ENCODE data around the gene ANO9. TPM values are rescaled to one million over a fixed set of nuclear protein-coding genes. Genes with fewer than 3 reads are reported as not detected.

Gene ANO9
- total and polyA plus RNA-seq, 8 donors: 4.0 to 28.0 (median 8.0) TPM

- H3K27ac ChIP-seq: peak overlapping the region; percentile 1 to 30
- no peaks in the 10 kb centered on the region for H3K36me3 ChIP-seq
- H3K9me3 ChIP-seq: no peaks in the 10 kb centered on the region
- peaks cover 6 to 34% of the 10 kb centered on the region in 2 donors for H3K4me1 ChIP-seq
- intact Hi-C loops (cut with DNase I): no loop called here
- no peak for ATAC-seq
- peak in 1 of 4 donors; percentile 50 for DNase-seq
- H3K27me3 ChIP-seq: peaks cover 0 to 37% of the 10 kb centered on the region in 2 donors
- TF ChIP-seq CTCF (IDR thresholded peaks at IDR 0.05): no peak
- H3K4me3 ChIP-seq: no peak overlapping the region
Measured at GRCh38 chr11:443542-444199, 1.9 kb upstream of the ANO9 start.

GRCh38 chr11:442611-443081 is 835 bp upstream of the ANO9 start:
- TF ChIP-seq CTCF (IDR thresholded peaks at IDR 0.05): no peak
- intact Hi-C loops (cut with DNase I): no loop called here

GRCh38 chr11:441043-441417 is 781 bp downstream of the ANO9 start:
- TF ChIP-seq CTCF (IDR thresholded peaks at IDR 0.05): no peak
- H3K27me3 ChIP-seq: peaks cover 0 to 37% of the 10 kb centered on the region in 2 donors
- peaks cover 2 to 25% of the 10 kb centered on the region in 2 donors for H3K4me1 ChIP-seq
- DNase-seq (peak in 1 of 4 donors; percentile 71), ATAC-seq (peak; percentile 24)
- intact Hi-C loops (cut with DNase I): no loop called here
- no peaks in the 10 kb centered on the region for H3K36me3 ChIP-seq
- no peaks in the 10 kb centered on the region for H3K9me3 ChIP-seq
- no peak overlapping the region for H3K27ac ChIP-seq
- peak overlapping the region; percentile 24 to 39 for H3K4me3 ChIP-seq

More at GRCh38 chr11:442611-443081, 835 bp upstream of the ANO9 start:
- H3K36me3 ChIP-seq: no peaks in the 10 kb centered on the region
- H3K4me3 ChIP-seq: no peak overlapping the region
- no peaks in the 10 kb centered on the region for H3K9me3 ChIP-seq
- ATAC-seq: no peak
- DNase-seq: peak in 1 of 4 donors; percentile 73
- H3K4me1 ChIP-seq: peaks cover 2 to 26% of the 10 kb centered on the region in 2 donors
- H3K27ac ChIP-seq: no peak overlapping the region
- peaks cover 0 to 37% of the 10 kb centered on the region in 2 donors for H3K27me3 ChIP-seq

- Histone ChIP-seq H3K4me1 (peaks cover 2 to 25% of the 10 kb centered on the region in 2 donors), H3K9me3 (no peaks in the 10 kb centered on the region), H3K36me3 (no peaks in the 10 kb centered on the region), H3K4me3 (no peak overlapping the region), H3K27ac (no peak overlapping the region), H3K27me3 (peaks cover 0 to 37% of the 10 kb centered on the region in 2 donors)
- intact Hi-C loops (cut with DNase I): no loop called here
- TF ChIP-seq CTCF (IDR thresholded peaks at IDR 0.05): no peak
- DNase-seq: peak in 1 of 4 donors; percentile 72
- ATAC-seq: no peak
Measured at GRCh38 chr11:440065-441042, 1.5 kb downstream of the ANO9 start.

Data from left lung (tissue), 10 donors.